ENCODE results near the gene STOML2.

DNA sequence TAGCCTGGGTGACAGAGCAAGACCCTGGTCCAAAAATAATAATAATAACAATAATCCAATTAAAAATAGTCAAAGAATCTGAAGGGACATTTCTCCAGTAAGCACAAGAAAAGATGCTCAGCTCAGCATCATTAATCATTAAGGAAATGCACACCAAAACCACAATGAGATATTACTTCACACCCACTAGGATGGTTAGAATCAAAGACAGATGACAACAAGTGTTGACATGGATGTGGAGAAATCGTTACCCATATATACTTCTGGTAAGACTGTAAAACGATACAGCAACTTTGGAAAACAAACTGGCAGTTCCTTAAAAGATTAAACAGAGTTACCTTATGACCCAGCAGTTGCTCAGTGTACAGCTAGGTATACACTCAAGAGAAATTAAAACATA, 17.9 kb downstream of the STOML2 start:
- TF ChIP-seq, protein P1, sequence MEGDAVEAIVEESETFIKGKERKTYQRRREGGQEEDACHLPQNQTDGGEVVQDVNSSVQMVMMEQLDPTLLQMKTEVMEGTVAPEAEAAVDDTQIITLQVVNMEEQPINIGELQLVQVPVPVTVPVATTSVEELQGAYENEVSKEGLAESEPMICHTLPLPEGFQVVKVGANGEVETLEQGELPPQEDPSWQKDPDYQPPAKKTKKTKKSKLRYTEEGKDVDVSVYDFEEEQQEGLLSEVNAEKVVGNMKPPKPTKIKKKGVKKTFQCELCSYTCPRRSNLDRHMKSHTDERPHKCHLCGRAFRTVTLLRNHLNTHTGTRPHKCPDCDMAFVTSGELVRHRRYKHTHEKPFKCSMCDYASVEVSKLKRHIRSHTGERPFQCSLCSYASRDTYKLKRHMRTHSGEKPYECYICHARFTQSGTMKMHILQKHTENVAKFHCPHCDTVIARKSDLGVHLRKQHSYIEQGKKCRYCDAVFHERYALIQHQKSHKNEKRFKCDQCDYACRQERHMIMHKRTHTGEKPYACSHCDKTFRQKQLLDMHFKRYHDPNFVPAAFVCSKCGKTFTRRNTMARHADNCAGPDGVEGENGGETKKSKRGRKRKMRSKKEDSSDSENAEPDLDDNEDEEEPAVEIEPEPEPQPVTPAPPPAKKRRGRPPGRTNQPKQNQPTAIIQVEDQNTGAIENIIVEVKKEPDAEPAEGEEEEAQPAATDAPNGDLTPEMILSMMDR (IDR thresholded peaks at IDR 0.05): no peak
- no peak for TF ChIP-seq POLR2A (IDR thresholded peaks at IDR 0.05)

All from right lobe of liver (tissue), 4 donors.